HG03064 (cell line): ENCODE data around the gene TIMP2.

Source experiments
- ATAC-seq: cut with Tn5 transposase; IDR thresholded peaks from one replicate; pipeline ENCODE4 v1.9.1; 2021; ENCODE audit warnings: low read depth; ENCODE audit not compliant: unreplicated experiment

Gene TIMP2

DNA sequence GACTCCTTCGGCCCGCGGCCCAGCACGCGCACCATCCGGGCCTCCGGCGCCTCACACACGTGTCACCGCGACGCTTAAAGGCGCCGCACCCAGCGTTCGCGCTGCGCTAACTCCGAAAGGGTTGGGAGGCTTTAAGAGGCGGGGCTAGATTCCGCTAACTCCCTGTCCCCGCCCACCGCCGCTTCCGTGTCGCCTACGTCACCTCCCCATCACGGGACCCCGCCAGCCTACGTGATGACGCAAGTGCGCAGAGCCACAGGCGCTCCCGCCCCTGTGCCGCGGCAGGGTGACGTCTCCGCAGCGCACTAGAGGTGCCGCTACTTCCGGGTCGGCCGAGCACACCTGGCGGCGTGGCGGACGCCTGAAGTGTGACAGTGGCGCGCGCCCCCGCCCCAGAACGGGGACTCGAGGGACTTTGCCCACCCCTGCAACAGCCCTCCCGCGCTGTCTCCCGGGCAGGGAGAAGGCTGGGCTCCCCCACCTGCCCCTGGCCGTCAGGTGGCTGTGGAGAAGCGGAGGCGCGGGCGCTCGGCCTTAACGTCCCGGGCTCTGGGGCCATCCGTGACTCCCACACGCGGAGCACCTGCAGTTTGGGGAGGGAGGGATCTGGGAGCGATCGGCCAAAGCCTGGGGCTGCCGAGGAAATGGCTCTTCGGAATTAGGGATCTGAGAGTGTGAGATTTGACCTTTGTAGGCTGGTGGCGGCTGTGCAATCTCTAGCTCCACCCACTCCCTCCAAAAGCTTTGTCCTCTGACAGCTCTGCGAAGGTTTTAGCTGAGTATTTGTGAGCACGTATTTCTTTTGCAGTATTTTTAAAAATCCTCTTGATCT, 84.2 kb downstream of the TIMP2 start, which contains the start of gene USP36:
TSS of gene USP36 (minus strand) at position 35 of the 832 bp plus-strand sequence. CDS start 4,451 bp downstream, outside the sequence.
- ATAC-seq = peak; percentile 85

DNA sequence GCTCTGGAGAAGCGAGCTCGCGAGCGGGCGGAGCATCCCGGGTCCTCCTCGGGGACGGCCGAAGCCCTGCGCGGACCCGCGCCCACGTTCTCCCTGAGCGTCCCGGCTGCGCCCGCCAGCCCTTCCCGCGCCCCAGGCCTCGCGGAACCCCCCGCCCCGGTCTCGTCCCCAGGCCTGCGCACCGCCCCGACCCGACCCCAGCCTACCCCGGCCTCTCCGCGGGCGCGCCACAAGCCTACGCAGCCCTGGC, 84.7 kb downstream of the TIMP2 start:
- no peak for ATAC-seq

GRCh38 chr17:78839762-78840529, 85.2 kb downstream of the TIMP2 start:
- ATAC-seq = no peak

DNA sequence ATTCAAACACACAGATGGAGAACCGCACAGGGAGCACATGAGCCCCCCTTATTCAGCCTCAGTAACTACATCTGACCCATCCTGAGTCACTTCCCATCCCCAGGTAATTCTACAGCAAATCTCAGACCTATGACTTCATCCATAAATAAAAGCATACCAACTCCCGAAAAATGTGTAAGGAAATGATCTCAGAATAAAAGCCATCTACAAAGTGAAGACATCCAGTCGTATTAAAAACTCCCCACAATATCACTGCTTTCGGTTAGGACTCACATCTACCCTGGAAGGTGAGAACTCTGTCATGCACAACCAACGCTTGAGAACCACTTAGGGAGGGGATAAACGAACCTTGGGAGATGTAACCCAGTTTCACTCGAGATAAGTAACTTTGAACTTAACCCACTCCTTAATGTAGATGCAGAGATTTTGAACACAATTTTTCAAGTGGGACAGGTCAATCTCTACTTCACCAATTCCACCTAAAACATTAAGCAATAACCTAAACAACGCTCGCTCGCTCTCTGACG, 85.9 kb downstream of the TIMP2 start:
- no peak for ATAC-seq

GRCh38 chr17:78838574-78839005, 86.6 kb downstream of the TIMP2 start:
- no peak for ATAC-seq

GRCh38 chr17:78836420-78837021, 88.7 kb downstream of the TIMP2 start:
- ATAC-seq = no peak

- no peak for ATAC-seq
Measured at GRCh38 chr17:78834571-78834970, 90.6 kb downstream of the TIMP2 start.

DNA sequence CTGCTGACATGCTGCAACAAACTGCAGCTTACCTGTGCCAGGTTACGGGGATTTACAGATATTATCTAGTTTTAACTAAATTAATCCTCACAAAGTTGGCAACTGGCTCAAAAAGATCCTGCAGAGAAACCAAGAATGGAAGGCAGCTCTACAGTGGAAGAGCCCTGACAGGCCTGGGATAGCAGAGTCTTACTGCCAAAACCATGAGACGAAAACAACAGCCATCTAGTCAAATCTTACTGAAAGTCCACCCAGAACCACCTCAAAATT, 92.7 kb downstream of the TIMP2 start:
- no peak for ATAC-seq

DNA sequence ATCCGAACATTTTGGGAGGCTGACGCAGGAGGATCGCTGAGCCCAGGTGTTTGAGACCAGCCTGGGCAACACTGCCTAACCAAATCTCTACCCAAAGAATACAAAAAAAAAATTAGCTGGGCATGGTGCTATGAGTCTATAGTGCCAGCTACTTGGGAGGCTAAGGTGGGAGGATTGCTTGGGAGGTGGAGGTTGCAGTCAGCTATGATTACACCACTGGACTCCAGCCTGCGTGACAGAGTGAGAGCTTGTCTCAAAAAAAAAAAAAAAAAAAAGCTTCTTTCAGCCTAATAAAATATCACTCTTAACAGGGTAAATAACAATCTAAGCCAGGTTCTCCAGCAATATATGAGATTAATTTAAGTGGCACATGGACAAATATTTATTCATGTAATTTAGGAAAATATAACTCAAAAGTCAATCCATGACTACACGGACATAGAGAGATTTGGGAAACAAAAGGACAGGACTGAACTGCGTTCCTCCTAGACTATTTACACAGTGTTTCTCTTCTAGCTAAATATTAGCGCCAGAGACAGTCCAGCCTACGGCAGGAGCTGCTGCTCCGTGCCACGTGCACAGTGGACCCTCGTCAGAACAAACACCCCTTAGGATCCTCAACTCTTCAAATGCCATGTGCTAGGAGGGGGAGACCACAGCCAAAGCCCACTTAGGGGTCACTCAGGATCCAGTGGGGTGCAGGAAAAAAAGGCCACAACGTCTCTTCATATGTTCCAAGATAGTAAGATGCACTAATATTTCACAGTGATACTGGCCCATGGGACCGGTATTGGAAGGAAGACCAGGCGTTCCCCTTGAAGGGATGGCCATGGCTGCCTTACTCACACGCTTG, 93.3 kb downstream of the TIMP2 start:
- ATAC-seq = no peak

GRCh38 chr17:78829477-78829876, 95.7 kb downstream of the TIMP2 start:
- no peak for ATAC-seq

- ATAC-seq = no peak
Measured at GRCh38 chr17:78828470-78829185, 96.6 kb downstream of the TIMP2 start.

DNA sequence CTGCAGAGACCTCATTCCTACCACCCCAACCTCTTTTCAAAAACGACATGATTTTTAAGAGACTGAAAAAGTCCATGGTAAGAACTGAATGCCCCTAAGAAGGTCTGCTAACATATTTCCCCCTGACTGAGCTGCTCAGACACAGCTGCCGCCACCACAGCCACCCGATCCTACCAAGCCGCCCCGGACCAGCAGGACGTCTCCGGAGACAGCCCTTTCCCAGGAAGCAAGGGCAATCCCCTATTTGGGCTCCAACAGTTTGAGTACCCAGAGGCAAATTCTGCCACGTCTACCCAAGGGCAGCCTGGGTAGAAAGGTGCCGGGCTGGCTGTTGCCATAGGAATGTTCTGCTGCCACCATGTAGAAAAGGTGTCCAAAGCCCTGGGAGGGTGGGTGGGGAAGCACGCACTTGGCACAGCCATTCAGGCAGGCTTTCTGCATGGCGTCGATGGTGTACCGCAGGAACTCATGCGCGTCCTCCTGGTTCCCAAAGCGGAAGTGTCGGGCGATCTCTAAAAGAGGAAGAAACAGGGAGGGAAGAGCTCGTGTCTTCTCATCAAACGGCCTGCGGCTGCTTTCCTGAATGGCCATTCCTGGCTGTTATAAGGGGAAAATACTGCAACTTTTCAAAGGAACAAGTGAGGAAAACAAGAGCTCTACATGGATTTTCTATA, 98.2 kb downstream of the TIMP2 start:
- ATAC-seq = no peak

GRCh38 chr17:78826421-78826820, 98.8 kb downstream of the TIMP2 start:
- ATAC-seq = no peak

GRCh38 chr17:78825696-78826095, 99.5 kb downstream of the TIMP2 start:
- ATAC-seq = no peak

DNA sequence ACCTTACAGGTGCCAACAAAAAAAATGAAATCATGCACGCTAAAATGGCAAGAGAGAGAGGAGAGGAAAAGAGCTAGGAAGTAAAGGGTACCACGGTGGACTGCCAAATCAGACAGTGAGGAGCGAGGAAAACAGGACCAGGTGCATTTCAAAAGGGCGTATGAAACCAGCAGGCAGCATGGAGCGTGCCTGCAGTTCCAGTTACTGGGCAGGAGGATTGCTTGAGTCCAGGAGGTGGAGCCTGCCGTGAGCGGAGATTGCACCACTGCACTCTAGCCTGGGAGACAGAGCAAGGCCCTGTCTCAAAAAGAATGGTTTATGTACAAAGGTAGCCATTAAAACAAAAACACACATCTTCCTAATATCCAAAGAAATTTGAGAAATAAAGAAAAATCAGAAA, 100.9 kb downstream of the TIMP2 start:
- no peak for ATAC-seq

DNA sequence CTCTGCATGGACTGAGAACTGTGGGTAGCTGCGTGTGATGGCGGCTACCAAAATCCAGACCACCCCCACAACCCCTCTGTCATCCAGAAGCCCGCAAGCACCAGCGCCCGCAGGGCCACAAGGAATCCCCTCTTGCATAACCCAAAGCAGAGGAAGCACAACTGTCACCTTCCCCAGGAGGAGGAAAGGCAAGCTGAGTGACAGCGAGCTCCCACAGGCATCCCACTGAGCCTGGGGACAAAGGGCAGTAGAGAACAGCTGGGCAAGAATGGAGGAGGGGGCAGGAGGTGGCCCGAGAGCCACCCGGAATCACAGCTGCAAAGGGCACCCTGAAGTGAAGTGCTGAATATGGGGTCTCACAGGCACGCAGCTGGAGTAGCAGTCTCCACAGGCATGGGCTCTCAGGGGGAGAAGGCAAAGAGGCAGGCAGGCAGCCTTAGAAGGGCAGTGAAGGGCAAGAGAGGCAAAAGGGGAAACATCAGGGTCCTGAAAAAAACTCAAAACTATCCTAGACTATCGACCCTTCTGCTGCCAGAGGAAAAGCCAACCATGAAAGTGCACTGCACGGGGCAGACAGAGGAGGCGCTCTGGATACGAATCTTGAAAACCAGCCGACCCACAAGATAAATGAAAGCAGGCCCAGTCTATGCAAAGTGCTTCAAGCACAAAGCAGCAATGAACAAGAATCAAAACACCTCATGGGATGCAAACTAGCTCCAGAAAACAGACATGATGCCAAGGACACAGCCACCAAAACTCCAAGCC, 101.7 kb downstream of the TIMP2 start:
- ATAC-seq = no peak

DNA sequence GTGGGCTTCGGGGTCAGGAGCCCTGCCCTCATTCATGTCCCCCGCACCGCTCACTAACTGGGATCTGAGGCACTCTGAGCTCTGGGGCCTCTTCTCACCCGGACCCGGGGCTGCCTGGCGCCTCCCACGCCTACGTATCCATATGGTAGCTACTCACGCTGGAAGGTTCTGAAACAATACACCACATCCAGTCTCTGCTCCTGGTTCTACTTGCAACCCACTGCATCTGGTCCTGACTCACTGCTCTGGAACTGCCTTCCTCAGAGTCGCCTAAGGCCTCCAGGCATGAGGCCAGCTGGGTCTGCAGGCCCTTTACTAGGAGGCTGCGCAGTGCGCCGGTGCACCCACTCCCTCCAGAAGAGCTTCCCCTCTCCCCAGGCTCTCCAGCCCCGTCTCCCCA, 102.6 kb downstream of the TIMP2 start:
- ATAC-seq = no peak

- no peak for ATAC-seq
Measured at GRCh38 chr17:78821961-78822360, 103.2 kb downstream of the TIMP2 start.

DNA sequence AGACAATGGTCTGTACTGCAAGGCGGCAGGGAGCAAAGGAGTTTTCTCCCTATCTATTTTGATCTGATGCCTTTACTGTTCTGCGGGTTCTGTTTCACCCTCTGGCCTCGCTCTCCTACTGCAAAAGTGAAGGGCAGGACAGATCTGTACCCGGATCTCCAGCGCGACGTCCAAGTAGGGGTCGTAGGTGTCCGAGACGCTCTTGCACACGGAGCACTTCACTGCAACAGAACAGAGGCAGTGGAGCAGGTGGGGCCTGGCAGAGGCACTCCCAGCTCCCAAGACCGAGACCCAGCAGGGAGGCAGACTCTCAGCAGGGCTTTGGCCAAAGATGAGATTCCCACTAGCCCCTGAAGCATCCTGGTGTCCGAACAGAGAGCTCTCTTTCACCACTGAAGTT, 104.3 kb downstream of the TIMP2 start:
- no peak for ATAC-seq
